Prostate gland (tissue), 2 donors: ENCODE measurements around the gene HOXA11.

ENCODE experiments used
- POLR2A ChIP-seq: fragments of 450-650 bp; IDR thresholded peaks from one replicate; pipeline ENCODE4 v1.6.1; 2016; ENCODE audit warnings: antibody characterized with exemption, mild to moderate bottlenecking
- TF ChIP-seq, protein P1 (sequence below), 4 experiments: fragments of 200-600 bp in 2 of 4; fragments of 450-650 bp in 2 of 4; sonication (generic) in 2 of 4; IDR thresholded peaks; 1 replicate in 3 of 4; 2 replicates in 1 of 4; pipeline ENCODE4 v1.5.1; 2016 to 2019; ENCODE audit warnings: antibody characterized with exemption in 4 of 4, mild to moderate bottlenecking in 2 of 4, moderate library complexity in 2 of 4

GRCh38 chr7:27149842-27150567 lies 35.0 kb downstream of the HOXA11 start:
- TF ChIP-seq, protein P1, sequence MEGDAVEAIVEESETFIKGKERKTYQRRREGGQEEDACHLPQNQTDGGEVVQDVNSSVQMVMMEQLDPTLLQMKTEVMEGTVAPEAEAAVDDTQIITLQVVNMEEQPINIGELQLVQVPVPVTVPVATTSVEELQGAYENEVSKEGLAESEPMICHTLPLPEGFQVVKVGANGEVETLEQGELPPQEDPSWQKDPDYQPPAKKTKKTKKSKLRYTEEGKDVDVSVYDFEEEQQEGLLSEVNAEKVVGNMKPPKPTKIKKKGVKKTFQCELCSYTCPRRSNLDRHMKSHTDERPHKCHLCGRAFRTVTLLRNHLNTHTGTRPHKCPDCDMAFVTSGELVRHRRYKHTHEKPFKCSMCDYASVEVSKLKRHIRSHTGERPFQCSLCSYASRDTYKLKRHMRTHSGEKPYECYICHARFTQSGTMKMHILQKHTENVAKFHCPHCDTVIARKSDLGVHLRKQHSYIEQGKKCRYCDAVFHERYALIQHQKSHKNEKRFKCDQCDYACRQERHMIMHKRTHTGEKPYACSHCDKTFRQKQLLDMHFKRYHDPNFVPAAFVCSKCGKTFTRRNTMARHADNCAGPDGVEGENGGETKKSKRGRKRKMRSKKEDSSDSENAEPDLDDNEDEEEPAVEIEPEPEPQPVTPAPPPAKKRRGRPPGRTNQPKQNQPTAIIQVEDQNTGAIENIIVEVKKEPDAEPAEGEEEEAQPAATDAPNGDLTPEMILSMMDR (IDR thresholded peaks at IDR 0.05): no peak
- TF ChIP-seq POLR2A: no peak
